K562 (cell line): ENCODE measurements around the gene ATP8B2. TPM values are rescaled to one million over a fixed set of nuclear protein-coding genes. Genes with fewer than 3 reads are reported as not detected.

ENCODE experiments used
- BRD4 ChIP-seq: fragments of 200-600 bp; sonication (generic); IDR thresholded peaks from 2 replicates; pipeline ENCODE4 v1.6.1; 2017; ENCODE audit warnings: inconsistent platforms
- CC2D1A ChIP-seq: fragments of 450-650 bp; IDR thresholded peaks from 2 replicates; pipeline ENCODE4 v1.6.1; 2017; ENCODE audit warnings: mild to moderate bottlenecking
- EGR1 ChIP-seq: fragments of 450-650 bp; conservative IDR thresholded peaks from 2 replicates; pipeline ENCODE4 v1.6.1; 2017; ENCODE audit warnings: mild to moderate bottlenecking
- ESRRB ChIP-seq: fragments of 250-450 bp; sonication (Bioruptor Pico); IDR thresholded peaks from 2 replicates; pipeline ENCODE4 v1.5.0; 2020; ENCODE audit warnings: mild to moderate bottlenecking, moderate library complexity, borderline replicate concordance
- FOXK2 ChIP-seq, 2 experiments: fragments of 450-650 bp; IDR thresholded peaks in 1 of 2; conservative IDR thresholded peaks in 1 of 2; 2 replicates each; pipeline ENCODE4 v1.6.1; 2016; ENCODE audit warnings: low read depth in 2 of 2, mild to moderate bottlenecking in 1 of 2
- FOXP1 ChIP-seq: sonication (generic); formaldehyde crosslinking; IDR thresholded peaks from 2 replicates; pipeline ENCODE4 v1.8.0; 2022; ENCODE audit warnings: mild to moderate bottlenecking, missing genetic modification reagents
- GABPA ChIP-seq: fragments of 200-800 bp; sonication (Bioruptor generic); conservative IDR thresholded peaks from 2 replicates; pipeline ENCODE4 v1.6.1; 2016; ENCODE audit warnings: low read depth, missing genetic modification characterization, missing compliant biosample characterization
- HES1 ChIP-seq: fragments of 450-650 bp; IDR thresholded peaks from 2 replicates; pipeline ENCODE4 v1.6.1; 2016; ENCODE audit warnings: low read depth, mild to moderate bottlenecking, moderate library complexity
- JUNB ChIP-seq: fragments of 450-650 bp; formaldehyde crosslinking; conservative IDR thresholded peaks from 2 replicates; pipeline ENCODE4 v1.4.0; 2020; ENCODE audit warnings: mild to moderate bottlenecking
- JUND ChIP-seq, 2 experiments: IDR thresholded peaks; 2 replicates in 1 of 2; 3 replicates in 1 of 2; pipeline ENCODE4 v1.6.1; 2011; ENCODE audit warnings: borderline replicate concordance in 2 of 2, low read depth in 2 of 2, low read length in 2 of 2, improper control_type of control experiment in 1 of 2, missing biosample characterization in 1 of 2, missing genetic modification characterization in 1 of 2, missing genetic modification reagents in 1 of 2
- KDM4B ChIP-seq, 2 experiments: fragments of 450-650 bp in 1 of 2; sonication (generic) in 1 of 2; IDR thresholded peaks; 2 replicates each; pipeline ENCODE4 v1.6.1; 2016 to 2017; ENCODE audit warnings: borderline replicate concordance in 2 of 2, antibody characterized with exemption in 1 of 2, low read depth in 1 of 2, mild to moderate bottlenecking in 1 of 2
- KLF6 ChIP-seq: fragments of 250-450 bp; sonication (Bioruptor Pico); IDR thresholded peaks from 2 replicates; pipeline ENCODE4 v1.4.0; 2020; ENCODE audit warnings: mild to moderate bottlenecking, moderate library complexity, borderline replicate concordance
- MEF2D ChIP-seq: conservative IDR thresholded peaks from 2 replicates; pipeline ENCODE4 v1.6.1; 2016; ENCODE audit warnings: low read depth, missing genetic modification characterization, missing compliant biosample characterization
- NBN ChIP-seq: fragments of 450-650 bp; IDR thresholded peaks from 2 replicates; pipeline ENCODE4 v1.6.1; 2016; ENCODE audit warnings: low read depth, mild to moderate bottlenecking
- NFIC ChIP-seq: fragments of 450-650 bp; IDR thresholded peaks from 2 replicates; pipeline ENCODE4 v1.6.1; 2017; ENCODE audit warnings: mild to moderate bottlenecking, inconsistent platforms
- NR2C2 ChIP-seq, 2 experiments: fragments of 200-800 bp in 1 of 2; sonication (Bioruptor generic) in 1 of 2; sonication (generic) in 1 of 2; formaldehyde crosslinking in 1 of 2; IDR thresholded peaks; 2 replicates each; pipeline versions ENCODE4 v1.6.1 to v1.8.0; 2016 to 2022; ENCODE audit warnings: mild to moderate bottlenecking in 1 of 2, missing compliant biosample characterization in 1 of 2, missing genetic modification characterization in 1 of 2, missing genetic modification reagents in 1 of 2
- POLR2AphosphoS5 ChIP-seq: IDR thresholded peaks from 2 replicates; pipeline ENCODE4 v1.6.1; 2011; ENCODE audit warnings: mild to moderate bottlenecking, low read depth, low read length, moderate library complexity; ENCODE audit not compliant: control insufficient read depth, insufficient read depth
- POLR3A ChIP-seq: IDR thresholded peaks from 2 replicates; pipeline ENCODE4 v1.6.1; 2011; ENCODE audit warnings: borderline replicate concordance, mild to moderate bottlenecking, moderate library complexity; ENCODE audit not compliant: insufficient read length, insufficient read depth; ENCODE audit errors: extremely low read depth
- RAD21 ChIP-seq, 2 experiments: fragments of 250-450 bp in 1 of 2; fragments of 450-650 bp in 1 of 2; sonication (Bioruptor Pico) in 1 of 2; formaldehyde crosslinking in 1 of 2; IDR thresholded peaks in 1 of 2; conservative IDR thresholded peaks in 1 of 2; 2 replicates each; pipeline versions ENCODE4 v1.4.0 to v1.8.0; 2020 to 2022; ENCODE audit warnings: mild to moderate bottlenecking in 2 of 2, moderate library complexity in 1 of 2
- RNF2 ChIP-seq: sonication (generic); IDR thresholded peaks from 2 replicates; pipeline ENCODE4 v1.6.1; 2016
- SAFB2 ChIP-seq: fragments of 200-400 bp; formaldehyde crosslinking; IDR thresholded peaks from 2 replicates; pipeline ENCODE4 v1.6.1; 2018; ENCODE audit warnings: borderline replicate concordance, low read length, low read depth, moderate library complexity; ENCODE audit not compliant: severe bottlenecking
- SIX5 ChIP-seq, 2 experiments: IDR thresholded peaks; 2 replicates each; pipeline ENCODE4 v1.6.1; 2011; ENCODE audit warnings: low read length in 2 of 2, borderline replicate concordance in 1 of 2, low read depth in 1 of 2, mild to moderate bottlenecking in 1 of 2, moderate library complexity in 1 of 2; ENCODE audit not compliant: insufficient read depth in 1 of 2
- TCF15 ChIP-seq: fragments of 250-450 bp; sonication (Bioruptor Pico); IDR thresholded peaks from 2 replicates; pipeline ENCODE4 v1.8.0; 2022; ENCODE audit warnings: moderate library complexity, mild to moderate bottlenecking, inconsistent platforms
- ZNF224 ChIP-seq: sonication (generic); formaldehyde crosslinking; IDR thresholded peaks from 2 replicates; pipeline ENCODE4 v1.8.0; 2022; ENCODE audit warnings: mild to moderate bottlenecking, missing genetic modification reagents
- polyA plus RNA-seq, 8 experiments: library from polyadenylated mRNA; depleted of rRNA in 4 of 8; stranded (reverse) in 5 of 8; unstranded in 3 of 8; fragments of >200 nt; fragmentation: Nextera tagmentation in 2 of 8; fragmentation: Illumina TruSeq in 1 of 8; extraction: Ambion mirVana in 2 of 8; extraction: Trizol in 1 of 8; gene quantifications; 2 replicates each; pipeline versions ENCODE4 v1.2.1 to v1.2.3, GENCODE V29; 2011 to 2014; ENCODE audit warnings: inconsistent platforms in 1 of 8, missing spikeins in 1 of 8
- total RNA-seq, 7 experiments: library from RNA; depleted of rRNA in 6 of 7; stranded (reverse); fragments of >200 nt in 6 of 7; fragmentation: Illumina TruSeq in 2 of 7; extraction: Trizol in 2 of 7; gene quantifications; 2 replicates each; pipeline versions ENCODE4 v1.2.1 to v1.2.3, GENCODE V29; 2011 to 2021; ENCODE audit warnings: low replicate concordance in 1 of 7
- TF ChIP-seq, protein P1 (sequence below), 3 experiments: IDR thresholded peaks in 2 of 3; conservative IDR thresholded peaks in 1 of 3; 2 replicates each; pipeline ENCODE4 v1.5.1; 2011 to 2012; ENCODE audit warnings: low read length in 3 of 3, mild to moderate bottlenecking in 3 of 3, control low read depth in 2 of 3, improper control_type of control experiment in 1 of 3, inconsistent platforms in 1 of 3, low read depth in 1 of 3, mixed read lengths in 1 of 3, moderate library complexity in 1 of 3; ENCODE audit not compliant: insufficient read depth in 2 of 3

ATP8B2 gene
- total and polyA plus RNA-seq, 9 of the 15 experiments (the other 6 are each of a cell fraction or from before 2014, with no cell fraction given): 0.27 to 33.2 (median 18.4) TPM

GRCh38 chr1:154353460-154353904, 28.2 kb downstream of the ATP8B2 start (continued):
- peak; percentile 46; the same call in 1 of the 2 replicates for TF ChIP-seq JUND (IDR thresholded peaks at IDR 0.05; ENCODE audit: borderline replicate concordance, low read depth, low read length)
- peak; percentile 65; the same call in 1 of the 3 replicates for TF ChIP-seq JUND (tag; IDR thresholded peaks at IDR 0.05; ENCODE audit: borderline replicate concordance, low read depth, low read length)
- no peak for TF ChIP-seq CC2D1A
- TF ChIP-seq FOXP1 (CRISPR knock-in tag): no peak
- TF ChIP-seq SAFB2: no peak
- TF ChIP-seq HES1: peak; percentile 85
- TF ChIP-seq RNF2: no peak
- peak; percentile 36; the same call in 1 of the 2 replicates for TF ChIP-seq POLR2AphosphoS5
- TF ChIP-seq NBN: peak; percentile 95
- TF ChIP-seq ESRRB (CRISPR knock-in tag): no peak
- peak; percentile 70 to 72; a peak in 2 of 4 replicates for TF ChIP-seq FOXK2 (conservative IDR thresholded peaks at IDR 0.05 in 1 of 2, IDR thresholded peaks at IDR 0.05 in 1 of 2; ENCODE audit: low read depth in 2 of 2)
- peak in 1 of 2 experiments; percentile 55; a peak in 3 of 4 replicates for TF ChIP-seq RAD21 (CRISPR knock-in tag; conservative IDR thresholded peaks at IDR 0.05 in 1 of 2, IDR thresholded peaks at IDR 0.05 in 1 of 2)
- TF ChIP-seq ZNF224 (CRISPR knock-in tag): no peak
- peak; percentile 89 for TF ChIP-seq NR2C2 (CRISPR knock-in tag; IDR thresholded peaks at IDR 0.05)
- TF ChIP-seq NR2C2 (tag; IDR thresholded peaks at IDR 0.05): peak; percentile 97
- TF ChIP-seq JUNB: no peak
- no peak for TF ChIP-seq SIX5 (IDR thresholded peaks at IDR 0.05; ENCODE audit: borderline replicate concordance in 1 of 2, insufficient read depth in 1 of 2, low read depth in 1 of 2, low read length in 2 of 2)
- TF ChIP-seq KDM4B (IDR thresholded peaks at IDR 0.05; ENCODE audit: borderline replicate concordance in 2 of 2, low read depth in 1 of 2): no peak
- peak; percentile 73 for TF ChIP-seq MEF2D
- TF ChIP-seq GABPA (tag): 0 out of 2 replicates have a peak, but pooled peaks have one; percentile 16
- TF ChIP-seq POLR3A: no peak
- TF ChIP-seq TCF15 (CRISPR knock-in tag): no peak
- TF ChIP-seq, protein P1, sequence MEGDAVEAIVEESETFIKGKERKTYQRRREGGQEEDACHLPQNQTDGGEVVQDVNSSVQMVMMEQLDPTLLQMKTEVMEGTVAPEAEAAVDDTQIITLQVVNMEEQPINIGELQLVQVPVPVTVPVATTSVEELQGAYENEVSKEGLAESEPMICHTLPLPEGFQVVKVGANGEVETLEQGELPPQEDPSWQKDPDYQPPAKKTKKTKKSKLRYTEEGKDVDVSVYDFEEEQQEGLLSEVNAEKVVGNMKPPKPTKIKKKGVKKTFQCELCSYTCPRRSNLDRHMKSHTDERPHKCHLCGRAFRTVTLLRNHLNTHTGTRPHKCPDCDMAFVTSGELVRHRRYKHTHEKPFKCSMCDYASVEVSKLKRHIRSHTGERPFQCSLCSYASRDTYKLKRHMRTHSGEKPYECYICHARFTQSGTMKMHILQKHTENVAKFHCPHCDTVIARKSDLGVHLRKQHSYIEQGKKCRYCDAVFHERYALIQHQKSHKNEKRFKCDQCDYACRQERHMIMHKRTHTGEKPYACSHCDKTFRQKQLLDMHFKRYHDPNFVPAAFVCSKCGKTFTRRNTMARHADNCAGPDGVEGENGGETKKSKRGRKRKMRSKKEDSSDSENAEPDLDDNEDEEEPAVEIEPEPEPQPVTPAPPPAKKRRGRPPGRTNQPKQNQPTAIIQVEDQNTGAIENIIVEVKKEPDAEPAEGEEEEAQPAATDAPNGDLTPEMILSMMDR (IDR thresholded peaks at IDR 0.05 in 2 of 3, conservative IDR thresholded peaks at IDR 0.05 in 1 of 3; ENCODE audit: insufficient read depth in 2 of 3, low read depth in 1 of 3, low read length in 3 of 3): peak; percentile 52 to 68 (median 52)
- TF ChIP-seq BRD4: no peak
- TF ChIP-seq NFIC: peak; percentile 82
- no peak; the same call in 1 of the 2 replicates for TF ChIP-seq EGR1
- TF ChIP-seq KLF6 (CRISPR knock-in tag): no peak
